IMR-90 (cell line): Measurements from ENCODE around the gene SASH1. TPM values are rescaled to one million over a fixed set of nuclear protein-coding genes. Genes with fewer than 3 reads are reported as not detected.

ENCODE experiments used
- ATAC-seq: fragments of 200-7000 bp; cut with Tn5 transposase; 2 replicates; pipeline ENCODE4 v1.9.1; 2020; ENCODE audit warnings: low read depth, mild to moderate bottlenecking, moderate library complexity
- BruUV-seq: library from RNA; stranded (reverse); fragments of 400-500 nt; replicated peaks from 2 replicates; lab custom pipeline; 2021; lab: Mats Ljungman, UMichigan
- CTCF ChIA-PET: fragments of 300-600 bp; formaldehyde crosslinking; extraction: SDS; loops from one replicate; lab custom pipeline; 2021; ENCODE audit warnings: antibody characterized with exemption; lab: Yijun Ruan, JAX
- POLR2A ChIA-PET: fragments of 300-600 bp; sonication (Branson Sonifier 250); formaldehyde crosslinking; loops from one replicate; lab custom pipeline; 2022; ENCODE audit warnings: antibody characterized with exemption; ENCODE audit not compliant: unreplicated experiment; lab: Charles Lee
- DNase-seq: peaks from one replicate; pipeline ENCODE4 v3.0.0; 2013
- H2AFZ ChIP-seq: replicated peaks from 2 replicates; pipeline ENCODE3; 2013; ENCODE audit warnings: low read length, mild to moderate bottlenecking; ENCODE audit not compliant: poor library complexity
- H2AK5ac ChIP-seq: 2 replicates; pipeline ENCODE4 v1.6.1; 2013; ENCODE audit warnings: low read depth, low read length, inconsistent platforms
- H2AK9ac ChIP-seq: replicated peaks from 2 replicates; pipeline ENCODE3; 2013; ENCODE audit warnings: mild to moderate bottlenecking, low read depth, low read length, moderate library complexity; ENCODE audit not compliant: poor library complexity
- H2BK120ac ChIP-seq: 2 replicates; pipeline ENCODE4 v1.6.1; 2013; ENCODE audit warnings: low read depth, low read length, inconsistent platforms
- H2BK15ac ChIP-seq: 3 replicates; pipeline ENCODE4 v1.6.1; 2013; ENCODE audit warnings: low read depth, low read length, inconsistent platforms
- H2BK20ac ChIP-seq: 2 replicates; pipeline ENCODE4 v1.6.1; 2013; ENCODE audit warnings: low read depth, mild to moderate bottlenecking, inconsistent platforms, low read length, moderate library complexity
- H2BK5ac ChIP-seq: 2 replicates; pipeline ENCODE4 v1.6.1; 2013; ENCODE audit warnings: mild to moderate bottlenecking, low read depth, low read length, inconsistent platforms; ENCODE audit not compliant: poor library complexity, severe bottlenecking
- H3K14ac ChIP-seq: replicated peaks from 2 replicates; pipeline ENCODE4 v1.6.1; 2013; ENCODE audit warnings: low read depth, low read length, inconsistent platforms
- H3K18ac ChIP-seq: 2 replicates; pipeline ENCODE4 v1.6.1; 2013; ENCODE audit warnings: low read depth, low read length, control low read depth
- H3K23ac ChIP-seq: 2 replicates; pipeline ENCODE4 v1.6.1; 2013; ENCODE audit warnings: low read depth, low read length, inconsistent platforms
- H3K27ac ChIP-seq: 2 replicates; pipeline ENCODE4 v1.5.1; 2013; ENCODE audit warnings: mild to moderate bottlenecking, control low read depth, low read length; ENCODE audit not compliant: insufficient read depth
- H3K27me3 ChIP-seq: 2 replicates; pipeline ENCODE4 v1.6.1; 2013; ENCODE audit warnings: low read length; ENCODE audit not compliant: control insufficient read depth, insufficient read depth
- H3K36me3 ChIP-seq: 2 replicates; pipeline ENCODE4 v1.6.1; 2013; ENCODE audit warnings: low read length, mixed read lengths; ENCODE audit not compliant: control insufficient read depth, insufficient read depth
- H3K4ac ChIP-seq: 2 replicates; pipeline ENCODE4 v1.6.1; 2013; ENCODE audit warnings: low read depth, low read length, inconsistent platforms
- H3K4me1 ChIP-seq: 2 replicates; pipeline ENCODE4 v1.6.1; 2013; ENCODE audit warnings: low read length, mixed read lengths; ENCODE audit not compliant: control insufficient read depth, insufficient read depth
- H3K4me2 ChIP-seq: 2 replicates; pipeline ENCODE4 v1.6.1; 2013; ENCODE audit warnings: low read depth, mild to moderate bottlenecking, control low read depth, low read length, moderate library complexity
- H3K4me3 ChIP-seq: 2 replicates; pipeline ENCODE4 v1.5.1; 2013; ENCODE audit warnings: low read depth, mild to moderate bottlenecking, control low read depth, low read length, moderate library complexity; ENCODE audit not compliant: insufficient read depth
- H3K56ac ChIP-seq: 2 replicates; pipeline ENCODE4 v1.6.1; 2013; ENCODE audit warnings: low read length, inconsistent platforms; ENCODE audit not compliant: insufficient read depth; ENCODE audit errors: extremely low read depth
- H3K79me1 ChIP-seq, 2 experiments: 2 replicates each; pipeline ENCODE4 v1.6.1; 2013; ENCODE audit warnings: low read length in 2 of 2, inconsistent platforms in 1 of 2, low read depth in 1 of 2
- H3K9ac ChIP-seq: 2 replicates; pipeline ENCODE4 v1.6.1; 2013; ENCODE audit warnings: low read depth, low read length, control low read depth
- H3K9me1 ChIP-seq: 2 replicates; pipeline ENCODE4 v1.6.1; 2013; ENCODE audit warnings: low read length, inconsistent platforms; ENCODE audit not compliant: insufficient read depth
- H3K9me3 ChIP-seq: 2 replicates; pipeline ENCODE4 v1.6.1; 2013; ENCODE audit warnings: low read length; ENCODE audit not compliant: control insufficient read depth, insufficient read depth
- H4K20me1 ChIP-seq: 2 replicates; pipeline ENCODE4 v1.6.1; 2013; ENCODE audit warnings: low read length, inconsistent platforms; ENCODE audit not compliant: insufficient read depth
- H4K5ac ChIP-seq: 2 replicates; pipeline ENCODE4 v1.6.1; 2013; ENCODE audit warnings: mild to moderate bottlenecking, low read depth, low read length, control low read depth
- H4K8ac ChIP-seq, 2 experiments: 2 replicates each; pipeline ENCODE4 v1.6.1; 2013; ENCODE audit warnings: low read depth in 2 of 2, low read length in 2 of 2, control low read depth in 1 of 2, inconsistent platforms in 1 of 2
- H4K91ac ChIP-seq: 2 replicates; pipeline ENCODE4 v1.6.1; 2013; ENCODE audit warnings: low read depth, low read length, inconsistent platforms; ENCODE audit not compliant: insufficient read depth
- BHLHE40 ChIP-seq: fragments of 150-350 bp; IDR thresholded peaks from 2 replicates; pipeline ENCODE4 v1.6.1; 2016; ENCODE audit warnings: mild to moderate bottlenecking, low read depth, low read length
- CEBPB ChIP-seq: IDR thresholded peaks from 2 replicates; pipeline ENCODE4 v1.6.1; 2012; ENCODE audit warnings: low read depth, low read length, improper control_type of control experiment
- CHD1 ChIP-seq: IDR thresholded peaks from 2 replicates; pipeline ENCODE4 v1.6.1; 2012; ENCODE audit warnings: low read depth, low read length, improper control_type of control experiment
- CTCF ChIP-seq: conservative IDR thresholded peaks from 2 replicates; pipeline ENCODE4 v1.5.1; 2012; ENCODE audit warnings: mild to moderate bottlenecking, low read depth, low read length, improper control_type of control experiment
- ELK1 ChIP-seq: fragments of 150-350 bp; IDR thresholded peaks from 2 replicates; pipeline ENCODE4 v1.6.1; 2016; ENCODE audit warnings: low read depth, mild to moderate bottlenecking, low read length, moderate library complexity, borderline replicate concordance
- FOS ChIP-seq: fragments of 150-350 bp; IDR thresholded peaks from 2 replicates; pipeline ENCODE4 v1.6.1; 2016; ENCODE audit warnings: low read depth, low read length
- MAZ ChIP-seq: IDR thresholded peaks from 2 replicates; pipeline ENCODE4 v1.6.1; 2012; ENCODE audit warnings: low read depth, mild to moderate bottlenecking, low read length, improper control_type of control experiment, moderate library complexity, borderline replicate concordance
- MXI1 ChIP-seq: IDR thresholded peaks from 2 replicates; pipeline ENCODE4 v1.6.1; 2012; ENCODE audit warnings: low read depth, mild to moderate bottlenecking, low read length, moderate library complexity, borderline replicate concordance
- NFE2L2 ChIP-seq: fragments of 150-350 bp; IDR thresholded peaks from 2 replicates; pipeline ENCODE4 v1.6.1; 2016; ENCODE audit warnings: low read depth, mild to moderate bottlenecking, low read length
- POLR2A ChIP-seq: IDR thresholded peaks from 2 replicates; pipeline ENCODE4 v1.6.1; 2012; ENCODE audit warnings: mild to moderate bottlenecking, low read depth, low read length
- RAD21 ChIP-seq: IDR thresholded peaks from 2 replicates; pipeline ENCODE4 v1.6.1; 2012; ENCODE audit warnings: low read length, improper control_type of control experiment
- RCOR1 ChIP-seq: IDR thresholded peaks from 2 replicates; pipeline ENCODE4 v1.6.1; 2012; ENCODE audit warnings: mild to moderate bottlenecking, low read length, improper control_type of control experiment; ENCODE audit not compliant: insufficient replicate concordance
- RFX5 ChIP-seq: IDR thresholded peaks from 2 replicates; pipeline ENCODE4 v1.8.0; 2012; ENCODE audit warnings: low read depth, mild to moderate bottlenecking, low read length, moderate library complexity
- USF2 ChIP-seq: fragments of 150-350 bp; IDR thresholded peaks from 2 replicates; pipeline ENCODE4 v1.6.1; 2017; ENCODE audit warnings: mild to moderate bottlenecking, antibody characterized with exemption, low read length, low read depth
- WGBS, 2 experiments: methylation state at CpG; one replicate each; pipeline versions ENCODE4 v1.1.5 to v1.1.7; 2013; ENCODE audit warnings: missing lambda C conversion rate in 2 of 2; ENCODE audit not compliant: insufficient read length in 1 of 2; ENCODE audit errors: extremely low coverage in 2 of 2; 5-methylcytosine and 5-hydroxymethylcytosine counted together
- dilution Hi-C: fragments of 300-500 bp; cut with HindIII; formaldehyde crosslinking; loops from one replicate; pipeline ENCODE4 v1.14.3; 2018; ENCODE audit warnings: low sequenced_read_pairs; ENCODE audit not compliant: unreplicated experiment
- in situ Hi-C: fragments of 300-500 bp; cut with MboI; formaldehyde crosslinking; loops from 3 replicates; pipeline ENCODE4 v1.14.3; 2019; ENCODE audit warnings: low sequenced_read_pairs, inconsistent platforms, mixed read lengths
- intact Hi-C: fragments of 100-400 bp; cut with micrococcal nuclease; formaldehyde crosslinking; loops from 2 replicates; pipeline ENCODE4 v1.10.0; 2022
- polyA plus RNA-seq, 3 experiments: library from polyadenylated mRNA; depleted of rRNA; stranded (reverse); fragments of >200 nt; gene quantifications; 2 replicates each; pipeline ENCODE4 v1.2.3, GENCODE V29; 2012; ENCODE audit warnings: low replicate concordance in 1 of 3
- total RNA-seq: library from RNA; depleted of rRNA; stranded (reverse); fragments of >200 nt; gene quantifications from 2 replicates; pipeline ENCODE4 v1.2.3, GENCODE V29; 2012

SASH1 gene
- total and polyA plus RNA-seq, 2 of the 4 experiments (the other 2 are of a cell fraction), result 11.6 to 16.5 TPM

- H3K9ac ChIP-seq, result no peak overlapping the region
- peak; percentile 16 for ATAC-seq
These were observed 178.9 kb downstream of the SASH1 start for GRCh38 chr6:148521586-148521985.

More at GRCh38 chr6:148521586-148521985, 178.9 kb downstream of the SASH1 start:
- ChIA-PET POLR2A (interaction anchor here (0.5 to 0.6 kb wide), 2 partner anchors 13 to 418 kb away, joined by 3 to 5 read pairs; no protein-coding TSS in a partner anchor), CTCF (interaction anchor here (0.6 kb wide), 1 partner anchor 59 kb away, joined by 3 read pairs; no protein-coding TSS in a partner anchor)
- H3K36me3 ChIP-seq, result peaks cover 27% of the 10 kb centered on the region
- no peaks in the 10 kb centered on the region for H4K20me1 ChIP-seq
- H4K91ac ChIP-seq, result 0 out of 2 replicates have a peak overlapping the region, but pooled peaks have one; percentile 73
- peak overlapping the region; percentile 84 for H2BK120ac ChIP-seq
- H3K27ac ChIP-seq, result peak overlapping the region; percentile 95; the same call in 1 of the 2 replicates
- no peak for TF ChIP-seq CHD1
- peak; percentile 76 for TF ChIP-seq FOS
- TF ChIP-seq POLR2A, result no peak
- no peak for TF ChIP-seq CTCF
- no peak for TF ChIP-seq BHLHE40
- no peak for TF ChIP-seq RAD21
- no peak for TF ChIP-seq RCOR1
- TF ChIP-seq MAZ, result no peak
- TF ChIP-seq CEBPB, result peak; percentile 80
- TF ChIP-seq ELK1, result no peak
- TF ChIP-seq MXI1, result no peak
- no peak for TF ChIP-seq NFE2L2
- TF ChIP-seq USF2, result no peak
- no peak for TF ChIP-seq RFX5
- peak overlapping the region; percentile 26; the same call in 1 of the 2 replicates for H3K4me2 ChIP-seq
- H3K14ac ChIP-seq, result peak overlapping the region; percentile 92; the same call in 1 of the 2 replicates
- no peak overlapping the region for H3K23ac ChIP-seq
- no TSS peak for BruUV-seq
- H2AK9ac ChIP-seq, result no peak overlapping the region
- H3K9me3 ChIP-seq, result no peaks in the 10 kb centered on the region
- H3K9me1 ChIP-seq, result peaks cover 19% of the 10 kb centered on the region; the same call in 1 of the 2 replicates
- no CpG with 5 or more reads among the region's 1 CpG for WGBS, 2 experiments
- H2BK20ac ChIP-seq, result peak overlapping the region; percentile 89; the same call in 1 of the 2 replicates
- peak; percentile 89 for DNase-seq
- peak overlapping the region; percentile 68 to 74; a peak in 2 of 4 replicates for H4K8ac ChIP-seq
- intact Hi-C loops, result loop anchor here (1.0 to 5.0 kb wide), 2 partner anchors 8 to 249 kb away; no protein-coding TSS in a partner anchor
- H3K27me3 ChIP-seq, result no peaks in the 10 kb centered on the region
- H3K79me1 ChIP-seq, result peaks cover 16 to 57% of the 10 kb centered on the region in 2 experiments; a peak in 3 of 4 replicates
- peak overlapping the region; percentile 91 for H3K4ac ChIP-seq
- H3K4me1 ChIP-seq, result peaks cover 26% of the 10 kb centered on the region
- H2BK5ac ChIP-seq, result peak overlapping the region; percentile 94
- H3K4me3 ChIP-seq, result no peak overlapping the region
- H2BK15ac ChIP-seq, result peak overlapping the region; percentile 62; the same call in 1 of the 3 replicates
- dilution Hi-C loops, result no loop called here
- H2AK5ac ChIP-seq, result no peak overlapping the region
- H3K56ac ChIP-seq, result no peak overlapping the region
- in situ Hi-C loops, result no loop called here
- H4K5ac ChIP-seq, result peak overlapping the region; percentile 70; the same call in 1 of the 2 replicates
- H2AFZ ChIP-seq, result no peak overlapping the region
- peak overlapping the region; percentile 96; the same call in 1 of the 2 replicates for H3K18ac ChIP-seq
